ENCODE results near the gene SLC30A2.

The SLC30A2 gene

DNA sequence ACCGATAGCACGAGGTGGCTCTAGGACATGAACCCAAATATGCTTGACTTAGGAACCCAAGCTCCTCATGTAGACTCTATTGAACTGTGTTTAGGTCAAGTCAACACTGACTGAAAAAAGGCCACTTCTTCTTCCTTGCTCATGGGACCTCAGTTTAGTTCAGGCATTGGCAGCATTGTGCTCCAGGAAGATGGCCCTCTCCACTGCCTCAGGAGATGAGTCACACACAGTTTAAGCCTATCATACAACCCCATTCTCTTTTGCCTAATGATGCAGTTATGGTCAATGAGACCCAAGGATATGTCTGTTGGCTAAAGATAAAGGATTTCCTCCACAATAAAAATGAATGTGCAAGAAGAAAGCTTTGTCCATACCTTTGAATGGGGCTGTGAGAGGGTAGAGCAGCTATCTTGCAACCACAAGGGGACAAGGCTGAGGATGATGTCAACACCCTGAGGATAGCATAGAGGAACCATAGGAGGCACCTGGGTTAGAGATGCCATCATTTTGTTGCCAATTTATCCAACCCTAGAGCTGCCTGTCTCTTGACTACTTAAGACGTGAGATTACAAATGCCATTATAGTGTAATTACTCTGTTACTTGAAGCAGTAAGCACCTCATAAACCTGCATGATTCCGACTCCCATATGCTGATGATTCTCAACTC is 24.5 kb upstream of the SLC30A2 start:
- no peak for DNase-seq

DNA sequence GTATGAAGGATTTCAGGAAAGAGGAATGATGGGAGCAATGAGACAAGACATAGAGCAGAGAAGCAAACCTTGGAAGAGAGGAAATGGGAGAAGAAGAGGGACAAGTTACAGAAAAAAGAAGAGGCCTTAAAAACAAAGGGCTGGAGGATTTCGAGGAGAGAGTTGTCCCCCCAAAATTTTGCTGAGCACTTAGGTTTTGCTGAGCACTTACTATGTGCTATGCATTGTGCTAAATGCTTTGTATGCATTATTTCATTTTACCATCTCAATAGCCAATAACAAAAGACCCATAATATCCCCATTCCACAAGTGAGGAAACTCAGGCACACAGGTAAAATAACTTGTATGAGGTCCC is 24.0 kb upstream of the SLC30A2 start:
- no peak for DNase-seq

DNA sequence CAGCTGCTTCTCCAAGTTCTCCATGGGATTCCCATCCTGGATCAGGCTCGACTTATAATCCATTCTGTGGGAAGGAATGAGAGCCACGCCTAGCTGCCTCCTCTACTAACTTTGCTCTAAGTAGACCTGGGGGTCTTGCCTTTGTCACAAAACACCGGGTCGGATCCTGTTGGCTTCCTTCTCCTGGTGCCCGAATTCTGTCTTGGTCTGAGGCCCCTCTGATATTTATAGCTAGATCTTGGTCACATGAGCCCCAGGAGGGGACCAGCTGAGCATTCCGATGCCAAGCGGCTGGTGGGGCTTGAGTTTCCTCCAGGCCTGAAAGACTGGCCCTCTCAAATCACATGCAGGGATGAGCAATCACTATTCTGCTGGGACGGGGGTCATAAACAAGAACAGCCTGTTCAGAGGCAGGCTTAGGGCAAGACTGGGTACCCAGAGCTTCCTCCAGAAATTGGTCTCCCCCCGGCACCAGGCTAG is 21.6 kb upstream of the SLC30A2 start, which contains the start of gene TRIM63:
Gene TRIM63, minus strand, starts transcription at position 199 of the 480 bp plus-strand sequence. Its CDS starts 136 bp downstream, at position 63.
- peak in 1 of 56 donors; percentile 0 for DNase-seq

DNA sequence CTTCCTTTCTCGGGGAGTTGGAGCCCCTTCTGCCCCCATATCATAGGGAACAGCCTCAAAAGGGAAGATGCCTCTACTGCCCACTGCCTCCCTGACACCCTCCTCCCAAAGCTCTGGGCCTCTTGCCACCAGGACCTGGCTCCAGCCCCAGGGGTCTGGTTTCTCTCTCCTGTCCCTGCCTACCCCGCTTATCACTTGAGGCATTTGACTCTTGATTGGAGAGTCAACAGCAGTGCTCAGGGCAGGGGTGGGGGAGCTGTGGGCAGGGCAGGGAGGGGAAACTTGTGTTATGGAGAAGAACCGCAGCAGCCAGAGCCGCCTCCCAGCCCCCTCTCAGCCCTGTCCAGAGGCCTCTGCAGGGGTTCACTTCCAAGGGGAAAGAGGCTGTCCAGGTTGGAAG is 20.9 kb upstream of the SLC30A2 start:
- no peak for DNase-seq

DNA sequence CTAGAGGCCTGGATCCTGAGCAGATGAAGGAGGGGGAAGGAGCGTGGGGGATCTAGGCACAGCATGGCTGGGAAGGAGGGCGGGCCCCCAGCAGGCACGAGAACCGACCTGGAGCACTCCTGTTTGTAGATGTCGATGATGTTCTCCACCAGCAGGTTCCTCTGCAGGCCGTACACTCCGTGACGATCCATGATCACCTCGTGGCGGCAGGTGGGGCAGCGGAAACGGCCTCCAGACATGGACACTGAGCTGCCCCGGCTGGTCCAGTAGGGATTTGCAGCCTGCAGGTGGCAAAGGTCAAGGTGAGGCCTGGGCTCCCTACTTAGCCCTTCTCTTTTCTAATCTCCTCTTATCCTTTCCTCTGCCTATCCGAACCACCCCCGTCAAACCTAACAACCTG is 20.2 kb upstream of the SLC30A2 start:
- DNase-seq: no peak

DNA sequence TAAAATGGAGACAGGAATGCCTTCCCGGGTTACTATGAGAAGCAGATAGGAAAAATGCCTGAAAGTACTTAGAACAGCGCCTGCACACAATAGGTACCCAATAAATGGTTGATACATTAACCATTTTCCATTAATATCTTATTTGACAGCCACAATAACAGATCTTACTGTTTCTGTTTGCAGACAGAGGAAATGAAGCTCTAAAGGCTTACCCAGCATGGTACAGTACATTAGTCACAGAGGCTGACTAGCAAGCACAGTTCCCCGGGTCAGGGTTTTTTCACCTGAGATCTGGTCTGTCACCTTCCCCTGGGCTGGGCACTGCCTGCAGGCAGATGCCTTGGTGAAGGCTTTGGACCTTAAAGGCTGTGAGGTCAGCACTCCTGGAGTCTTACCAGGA is 18.6 kb upstream of the SLC30A2 start:
- DNase-seq: no peak

DNA sequence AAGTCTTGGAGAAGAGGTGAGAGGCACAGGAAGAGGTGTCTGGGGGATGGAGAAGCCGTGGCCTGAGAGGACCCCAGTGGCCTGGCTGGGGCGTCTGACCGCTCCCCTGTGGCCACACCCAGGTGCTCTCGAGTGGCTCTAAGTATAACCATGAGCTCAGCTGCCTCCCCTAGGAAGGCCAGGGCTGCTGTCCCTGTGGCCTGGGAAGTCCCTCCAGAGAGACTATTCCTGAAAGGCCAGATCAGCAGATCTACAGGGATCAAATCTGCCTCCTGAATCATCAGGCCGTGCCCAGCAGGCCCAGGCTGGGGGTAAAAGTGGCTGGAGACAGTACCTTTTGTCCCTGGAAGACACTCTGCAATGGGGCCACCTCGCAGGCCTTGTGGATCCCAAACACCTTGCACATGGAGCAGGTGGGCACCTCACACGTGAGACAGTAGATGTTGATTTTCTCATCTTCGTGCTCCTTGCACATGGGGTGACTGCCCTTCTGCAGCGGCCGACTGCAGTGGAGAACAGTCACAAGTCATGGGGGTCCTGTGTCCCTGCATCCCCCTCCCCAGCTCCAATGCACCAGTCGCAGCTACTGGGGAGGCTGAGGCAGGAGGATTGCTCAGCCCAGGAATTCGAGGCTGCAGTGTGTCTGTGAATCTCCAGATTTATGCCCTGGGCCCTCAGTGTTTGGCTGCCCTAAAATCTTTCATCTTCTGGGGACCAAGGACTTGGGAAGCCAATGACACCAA is 15.1 kb upstream of the SLC30A2 start:
- no peak for DNase-seq

DNA sequence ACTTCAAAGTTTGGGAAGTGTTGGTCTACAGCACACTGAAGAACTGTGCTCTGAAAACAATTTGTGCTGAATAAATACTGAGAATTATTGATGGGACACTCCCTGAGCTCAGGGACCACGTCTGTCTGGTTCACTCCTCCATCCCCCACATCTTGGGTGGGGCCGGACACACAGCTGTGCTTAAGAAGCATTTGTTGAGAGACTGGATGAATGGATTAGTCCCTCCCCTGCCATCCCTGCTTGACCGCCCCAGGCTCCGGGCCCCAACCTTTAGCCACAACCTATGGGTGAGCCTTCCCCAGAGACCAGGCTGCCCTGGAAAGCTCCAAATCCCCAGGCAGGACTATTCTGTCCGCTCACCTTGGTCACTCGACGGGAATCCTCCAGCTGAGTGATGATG is 14.0 kb upstream of the SLC30A2 start:
- no peak for DNase-seq

DNA sequence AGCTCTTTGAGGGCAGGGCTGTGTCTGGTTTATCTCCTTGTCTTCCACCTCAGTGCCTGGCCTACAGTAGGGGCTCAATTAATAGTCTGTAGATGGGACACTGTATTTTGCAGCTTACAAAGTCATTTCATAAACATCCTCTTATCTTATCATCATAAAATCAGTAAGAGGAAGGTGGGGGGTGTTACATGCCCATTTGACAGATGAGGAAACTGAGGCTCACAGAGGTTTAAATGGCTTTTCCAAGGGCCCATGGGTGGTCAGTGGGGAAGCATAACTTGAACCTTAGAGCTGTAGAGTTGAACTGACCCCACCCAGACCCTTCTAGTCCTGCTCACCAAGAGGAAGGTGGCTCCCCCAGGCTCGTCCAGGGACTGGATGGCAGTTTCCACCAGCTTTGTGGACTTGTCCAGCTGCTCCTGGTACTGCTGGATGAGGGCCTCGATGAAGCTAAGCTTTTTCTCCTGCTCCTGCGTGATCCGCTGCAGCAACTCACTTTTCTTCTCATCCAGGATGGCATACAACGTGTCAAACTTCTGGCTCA is 12.2 kb upstream of the SLC30A2 start:
- no peak for DNase-seq

DNA sequence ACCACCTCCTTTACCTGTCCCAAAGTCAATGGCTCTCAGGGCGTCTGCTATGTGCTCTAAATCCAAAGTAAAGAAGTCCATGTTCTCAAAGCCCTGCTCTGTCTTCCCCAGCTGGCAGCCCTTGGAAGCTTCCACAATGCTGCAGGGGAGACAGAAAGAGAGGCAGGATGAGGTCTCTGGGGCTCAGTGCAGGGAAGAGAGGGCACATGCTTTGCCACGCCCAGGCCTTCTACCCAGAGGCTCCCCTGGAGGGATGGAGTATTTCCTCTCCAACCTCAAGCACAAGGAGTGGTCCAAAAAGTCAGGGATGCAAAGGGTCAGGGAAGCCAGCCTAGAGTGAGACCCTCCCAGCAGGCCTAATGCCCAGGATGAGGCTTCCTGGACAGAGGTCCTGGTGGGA is 11.3 kb upstream of the SLC30A2 start:
- no peak for DNase-seq

DNA sequence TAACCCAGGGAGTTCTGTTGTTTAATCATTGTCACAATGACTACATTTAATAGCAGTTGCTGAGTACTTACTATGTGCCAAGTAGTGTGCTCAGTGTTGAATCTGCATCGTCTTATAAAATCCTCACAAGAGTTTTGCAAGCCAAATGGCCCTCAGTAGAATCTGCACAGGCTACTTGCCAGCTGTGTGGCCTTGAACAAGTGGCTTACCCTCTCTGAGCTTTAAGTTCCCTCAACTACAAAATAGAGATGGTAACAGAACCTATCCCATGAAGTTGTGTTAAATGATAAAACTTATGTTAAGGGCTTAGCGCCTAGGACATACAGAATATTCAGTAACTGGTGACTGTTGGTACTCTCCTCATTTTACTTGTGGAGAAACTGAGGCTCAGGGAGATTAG is 9.1 kb upstream of the SLC30A2 start:
- no peak for DNase-seq

DNA sequence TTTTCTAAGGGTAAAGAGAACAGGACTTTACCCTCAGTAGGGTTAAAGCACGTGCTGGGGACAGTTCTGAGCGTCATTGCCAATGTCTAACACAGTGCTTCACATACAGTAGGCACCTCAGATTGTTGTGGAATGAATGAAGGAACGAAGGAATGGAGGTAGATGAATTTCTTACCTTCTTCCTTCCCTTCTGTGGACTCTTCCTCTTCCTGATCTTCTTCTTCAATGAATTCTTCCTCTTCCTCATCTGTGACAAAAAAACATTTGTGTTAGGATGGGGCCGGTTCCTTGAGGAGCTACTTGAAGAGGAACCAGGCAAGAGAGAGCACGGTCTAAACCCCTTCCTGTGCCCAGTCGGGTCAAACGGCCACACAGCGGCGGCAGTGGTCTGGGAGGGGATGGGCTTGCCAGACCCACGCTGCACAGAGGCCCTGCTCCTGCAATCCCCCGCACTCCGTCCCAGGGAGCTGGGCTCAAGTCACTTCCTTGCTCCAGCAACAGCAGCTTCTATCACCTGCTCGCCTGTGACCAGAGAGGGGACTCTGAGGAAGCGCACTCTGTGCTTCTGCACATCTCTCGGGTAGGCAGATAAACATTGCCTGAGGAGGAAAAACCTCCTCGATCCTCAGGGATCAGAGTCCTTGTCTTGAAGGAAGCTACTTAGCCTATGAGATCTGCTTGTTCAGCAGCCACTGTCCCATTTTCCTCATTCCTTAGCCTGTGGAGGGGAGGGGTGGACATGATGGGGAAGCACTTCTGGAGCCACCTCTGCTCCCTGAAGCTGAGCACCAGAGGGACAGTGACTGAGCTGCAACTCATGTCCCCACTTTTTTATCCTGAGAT is 8.0 kb upstream of the SLC30A2 start:
- no peak for DNase-seq

DNA sequence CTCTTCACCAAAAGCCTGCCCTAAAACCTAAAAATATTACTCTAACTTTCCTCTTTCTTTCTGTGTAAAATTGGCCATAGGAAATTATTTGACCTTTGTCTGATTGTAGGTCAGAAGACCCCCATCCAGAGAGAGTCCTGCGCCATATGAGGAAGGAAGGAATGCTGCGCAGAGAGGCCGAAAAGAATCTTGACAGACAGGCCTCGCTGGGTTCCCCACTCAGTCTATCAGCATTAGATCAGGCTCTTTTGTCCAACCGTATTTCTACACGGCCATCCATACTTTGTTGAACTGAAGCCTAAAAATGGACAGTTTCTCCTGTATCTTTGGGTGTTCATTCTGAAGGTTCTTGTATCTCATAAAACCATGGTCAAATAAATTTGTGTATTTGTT is 4.3 kb upstream of the SLC30A2 start:
- DNase-seq: no peak

DNA sequence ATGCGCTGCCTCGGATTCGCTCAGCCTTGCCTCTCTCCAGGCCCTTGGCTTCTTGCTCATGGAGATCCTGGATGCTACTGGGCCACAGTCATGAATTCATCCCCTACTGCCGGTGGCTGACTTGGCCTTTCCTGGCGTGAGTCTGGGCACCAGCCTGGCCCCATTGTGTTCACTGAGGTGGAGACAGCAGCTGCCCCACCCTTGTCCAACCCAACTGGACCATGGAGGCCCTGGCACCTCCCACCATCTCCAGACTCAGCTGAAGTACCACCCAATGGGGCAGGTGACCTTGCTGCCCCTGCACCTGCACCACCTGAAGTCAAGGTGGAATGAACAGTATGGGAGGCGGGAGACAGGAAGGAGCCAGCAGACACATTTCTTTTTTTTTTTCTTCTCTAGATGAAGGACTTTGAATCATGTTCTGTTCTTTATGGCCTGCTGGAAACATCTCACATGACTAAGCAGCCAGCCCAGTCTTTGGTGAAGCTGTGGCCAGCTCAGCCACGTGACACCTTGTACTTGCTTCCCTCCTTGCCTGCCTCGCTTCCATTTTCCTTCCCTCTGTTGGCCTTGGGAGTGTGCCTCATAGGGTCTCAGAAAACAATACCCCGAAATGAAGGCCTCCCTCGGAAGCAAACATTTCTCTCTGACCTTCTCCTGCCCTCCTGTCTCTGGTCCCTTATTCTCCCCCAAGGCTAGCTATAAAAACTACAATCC is 3.8 kb upstream of the SLC30A2 start:
- DNase-seq: no peak

DNA sequence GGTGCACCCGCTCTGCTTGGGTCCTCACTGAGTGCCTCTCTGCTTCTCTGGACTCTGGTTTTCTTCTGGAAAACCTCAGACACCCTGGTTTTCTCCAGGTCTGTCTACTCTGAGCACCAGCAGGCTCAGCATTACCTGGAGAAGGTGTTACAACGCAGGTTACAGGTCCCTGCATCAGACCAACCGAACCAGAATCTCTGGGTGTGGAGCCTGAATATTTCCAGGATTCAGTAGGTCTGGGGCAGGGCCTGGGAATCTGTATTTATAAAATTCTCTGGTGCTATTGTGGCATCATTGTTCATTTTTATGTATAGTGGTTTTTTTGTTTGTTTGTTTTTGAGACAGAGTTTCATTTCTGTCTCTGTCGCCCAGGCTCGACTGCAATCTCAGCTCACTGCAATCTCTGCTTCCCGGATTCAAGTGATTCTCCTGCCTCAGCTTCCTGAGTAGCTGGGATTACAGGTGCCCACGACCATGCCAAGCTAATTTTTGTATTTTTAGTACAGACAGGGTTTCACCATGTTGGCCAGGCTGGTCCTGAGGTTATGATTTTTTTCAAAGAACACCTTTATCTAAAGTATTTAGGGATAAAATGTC is 1.5 kb upstream of the SLC30A2 start:
- no peak for DNase-seq

DNA sequence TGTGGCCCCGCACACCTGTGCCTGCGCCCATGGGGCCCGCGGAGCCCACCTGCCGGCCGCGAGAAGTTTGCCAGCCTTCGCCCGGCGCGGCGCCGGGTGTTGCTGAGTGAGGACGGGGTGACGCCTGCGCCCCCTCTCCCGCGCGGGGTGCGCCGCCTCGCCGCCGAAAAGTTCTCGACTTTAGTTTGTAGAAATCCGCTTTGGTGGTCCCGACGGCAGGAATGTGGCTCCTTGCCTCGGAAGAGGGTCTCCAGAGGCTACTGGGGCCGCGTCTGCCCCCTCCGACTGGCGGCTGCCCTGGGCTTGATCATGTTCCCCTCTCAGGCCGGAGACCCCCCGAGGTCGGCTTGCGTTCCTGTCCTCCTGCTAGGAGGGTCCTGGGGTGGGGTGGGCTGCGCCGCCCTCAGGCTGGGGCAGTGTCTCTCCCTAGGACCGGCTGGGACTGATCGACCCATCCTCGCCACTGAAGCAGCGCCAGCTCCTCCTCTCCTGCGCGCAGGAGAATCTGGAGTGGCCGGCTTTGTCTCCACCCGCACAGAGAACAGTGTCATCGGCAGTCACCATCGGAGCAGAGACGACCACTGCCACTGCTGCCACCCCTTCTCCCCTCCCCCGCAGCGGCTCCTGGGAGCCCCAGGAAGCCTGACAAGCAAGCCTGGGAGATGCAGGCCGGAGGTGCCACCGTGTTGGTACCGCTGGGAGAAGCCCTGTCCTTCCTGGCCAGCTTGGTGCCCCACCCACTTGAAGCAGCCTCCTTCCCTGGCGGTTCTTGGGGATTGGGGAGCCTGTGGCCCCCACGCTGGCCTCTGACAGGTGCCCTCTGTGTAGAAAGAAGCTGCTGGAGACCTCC is 553 bp upstream of the SLC30A2 start:
- no peak for DNase-seq

DNA sequence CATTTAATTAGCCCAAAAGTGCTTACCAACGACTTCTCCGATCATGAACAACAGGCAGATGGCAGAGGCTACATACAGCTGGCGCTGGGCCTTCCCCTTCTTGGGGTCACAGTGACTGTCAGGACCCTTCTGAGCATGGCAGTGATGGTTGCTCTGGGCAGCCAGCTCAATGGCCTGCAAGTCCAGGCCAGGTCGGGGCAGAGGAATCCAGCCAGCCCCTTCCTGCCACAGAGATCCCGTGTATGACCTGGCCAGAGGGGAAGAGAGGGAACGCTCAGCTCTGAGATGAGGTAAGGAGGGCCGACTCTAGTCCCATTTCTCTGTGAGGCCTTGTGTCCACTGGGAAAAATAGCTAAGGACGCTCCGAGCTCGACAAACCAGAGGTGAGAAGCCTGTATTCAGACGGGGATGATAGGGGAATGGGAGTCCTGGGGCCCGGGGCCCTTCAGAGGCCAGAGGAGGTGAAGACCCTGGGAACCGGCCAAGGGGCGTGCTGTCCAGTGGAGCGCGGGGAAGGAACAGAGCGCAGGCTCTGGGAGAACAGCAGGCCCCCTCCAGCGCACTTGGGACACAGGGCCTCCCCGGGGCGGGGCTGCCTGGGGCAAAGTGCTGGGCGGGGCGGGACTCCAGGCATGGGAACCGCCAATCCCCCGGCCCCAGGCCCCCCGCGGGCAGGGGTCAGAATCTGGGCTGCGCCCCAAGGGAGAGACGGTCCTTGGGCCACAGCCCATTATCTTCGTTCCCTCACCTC is 772 bp downstream of the SLC30A2 start:
- no peak for DNase-seq

DNA sequence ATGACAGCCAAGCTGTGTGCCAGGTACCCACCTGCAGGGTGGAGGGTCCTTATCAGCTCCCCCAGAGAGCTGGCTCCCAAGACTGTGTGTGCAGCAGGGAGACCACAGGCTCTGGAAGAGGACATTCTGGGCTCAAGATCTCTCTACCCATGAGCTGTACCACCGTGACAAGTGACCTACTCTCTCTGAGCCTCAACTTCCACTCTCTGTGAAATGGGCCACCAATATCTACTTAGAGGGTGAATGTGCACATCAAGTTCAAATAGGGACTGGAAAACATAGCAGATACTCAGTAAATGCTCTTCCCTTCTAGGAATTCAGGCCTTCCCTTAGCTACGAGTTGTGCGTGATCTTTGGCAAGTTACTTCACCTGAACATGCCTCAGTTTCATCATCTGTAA is 1.5 kb downstream of the SLC30A2 start:
- DNase-seq: no peak

DNA sequence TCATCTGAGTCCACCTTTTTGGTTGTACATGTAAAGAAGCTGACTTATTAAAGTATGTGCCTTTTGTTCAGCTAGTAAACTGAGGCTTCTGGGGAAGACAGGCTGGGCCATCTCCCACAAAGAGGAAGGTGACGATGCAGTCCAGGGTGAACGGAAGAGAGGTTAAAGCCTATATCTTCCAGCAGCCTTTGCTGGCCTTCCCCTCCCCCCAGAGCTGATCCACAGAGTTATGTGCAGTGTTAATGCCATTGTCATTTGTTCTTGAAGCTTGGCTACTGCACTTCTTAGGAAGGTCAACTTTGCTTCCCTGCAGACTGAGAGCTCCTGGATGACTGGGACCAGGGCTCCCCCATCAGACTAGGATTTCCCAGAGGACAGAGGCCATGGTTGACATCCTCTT is 2.2 kb downstream of the SLC30A2 start:
- no peak for DNase-seq
